ENCODE results near the gene NCKAP5.

Gene NCKAP5

GRCh38 chr2:132804051-132804450, 764.2 kb downstream of the NCKAP5 start:
- no peak for TF ChIP-seq CTCF (IDR thresholded peaks at IDR 0.05; ENCODE audit: low read depth, low read length)
- no peak for DNase-seq
- Histone ChIP-seq H3K27me3 (no peaks in the 10 kb centered on the region), H3K36me3 (no peaks in the 10 kb centered on the region), H3K4me3 (ENCODE audit: low read depth, low read length) (no peak overlapping the region), H3K9me3 (no peaks in the 10 kb centered on the region), H3K4me1 (no peaks in the 10 kb centered on the region)

- DNase-seq: no peak
- Histone ChIP-seq H3K4me1 (no peaks in the 10 kb centered on the region), H3K27me3 (no peaks in the 10 kb centered on the region), H3K36me3 (no peaks in the 10 kb centered on the region), H3K4me3 (ENCODE audit: low read depth, low read length) (no peak overlapping the region), H3K9me3 (no peaks in the 10 kb centered on the region)
- no peak for TF ChIP-seq CTCF (IDR thresholded peaks at IDR 0.05; ENCODE audit: low read depth, low read length)
Observed at GRCh38 chr2:132798341-132798740, 769.9 kb downstream of the NCKAP5 start.

- Histone ChIP-seq H3K4me3 (ENCODE audit: low read depth, low read length) (no peak overlapping the region), H3K27me3 (no peaks in the 10 kb centered on the region), H3K9me3 (no peaks in the 10 kb centered on the region), H3K4me1 (no peaks in the 10 kb centered on the region), H3K36me3 (no peaks in the 10 kb centered on the region)
- DNase-seq: no peak
- TF ChIP-seq CTCF (IDR thresholded peaks at IDR 0.05; ENCODE audit: low read depth, low read length): no peak
Observed at GRCh38 chr2:132797556-132797955, 770.7 kb downstream of the NCKAP5 start.

GRCh38 chr2:132797071-132797470, 771.2 kb downstream of the NCKAP5 start:
- TF ChIP-seq CTCF (IDR thresholded peaks at IDR 0.05; ENCODE audit: low read depth, low read length): no peak
- Histone ChIP-seq H3K9me3 (no peaks in the 10 kb centered on the region), H3K36me3 (no peaks in the 10 kb centered on the region), H3K4me3 (ENCODE audit: low read depth, low read length) (no peak overlapping the region), H3K4me1 (no peaks in the 10 kb centered on the region), H3K27me3 (no peaks in the 10 kb centered on the region)
- DNase-seq: no peak

GRCh38 chr2:132795220-132795619, 773.0 kb downstream of the NCKAP5 start:
- H3K9me3 ChIP-seq: no peaks in the 10 kb centered on the region
- H3K27me3 ChIP-seq: no peaks in the 10 kb centered on the region
- TF ChIP-seq CTCF (IDR thresholded peaks at IDR 0.05; ENCODE audit: low read depth, low read length): no peak
- H3K36me3 ChIP-seq: no peaks in the 10 kb centered on the region
- no peaks in the 10 kb centered on the region for H3K4me1 ChIP-seq
- no peak for DNase-seq
- no peak overlapping the region for H3K4me3 ChIP-seq (ENCODE audit: low read depth, low read length)

- DNase-seq: no peak
- no peak for TF ChIP-seq CTCF (IDR thresholded peaks at IDR 0.05; ENCODE audit: low read depth, low read length)
- Histone ChIP-seq H3K27me3 (no peaks in the 10 kb centered on the region), H3K36me3 (no peaks in the 10 kb centered on the region), H3K4me3 (ENCODE audit: low read depth, low read length) (no peak overlapping the region), H3K4me1 (no peaks in the 10 kb centered on the region), H3K9me3 (no peaks in the 10 kb centered on the region)
Observed at GRCh38 chr2:132793532-132793931, 774.7 kb downstream of the NCKAP5 start.

Data from BE2C (cell line).